A549 (cell line): Measurements from ENCODE around the gene IL19. TPM values are rescaled to one million over a fixed set of nuclear protein-coding genes. Genes with fewer than 3 reads are reported as not detected.

Source experiments
- ATAC-seq, 2 experiments: fragments of 200-7000 bp in 1 of 2; fragments of >200 bp in 1 of 2; cut with Nextera tagmentation in 1 of 2; cut with Tn5 transposase in 1 of 2; 3 replicates each; pipeline versions ENCODE4 v1.8.0 to v1.9.1; 2018 to 2020; ENCODE audit warnings: mild to moderate bottlenecking in 1 of 2, moderate library complexity in 1 of 2
- CTCF ChIA-PET: fragments of 300-600 bp; sonication (Branson Sonifier 250); formaldehyde crosslinking; extraction: SDS; loops from one replicate; lab custom pipeline; 2021; ENCODE audit warnings: antibody characterized with exemption, inconsistent platforms; lab: Yijun Ruan, JAX
- POLR2A ChIA-PET: fragments of 350-600 bp; formaldehyde crosslinking; extraction: SDS; loops from one replicate; lab custom pipeline; 2021; ENCODE audit warnings: antibody characterized with exemption, inconsistent platforms; lab: Yijun Ruan, JAX
- DNase-seq, 2 experiments: peaks; one replicate each; pipeline versions ENCODE4 v3.0.0 to v3.0.0-alpha.2; 2011 to 2016; ENCODE audit warnings: low read depth in 1 of 2, low spot score in 1 of 2
- FAIRE-seq: peaks from 2 replicates; lab custom pipeline; 2011; peaks lifted over from hg19 to GRCh38; lab: Jason Lieb, UNC
- H3K27ac ChIP-seq, 2 experiments: fragments of >200 bp; sonication (Bioruptor Twin); formaldehyde crosslinking; 3 replicates each; pipeline ENCODE4 v1.5.1; 2016 to 2017
- H3K4me1 ChIP-seq: fragments of >200 bp; sonication (Bioruptor Twin); formaldehyde crosslinking; 3 replicates; pipeline ENCODE4 v1.6.1; 2016
- H3K4me2 ChIP-seq: fragments of >200 bp; sonication (Bioruptor Twin); formaldehyde crosslinking; 3 replicates; pipeline ENCODE4 v1.6.1; 2016
- H3K4me3 ChIP-seq: fragments of >200 bp; sonication (Bioruptor Twin); formaldehyde crosslinking; 3 replicates; pipeline ENCODE4 v1.5.1; 2016
- H3K9me3 ChIP-seq: fragments of >200 bp; sonication (Bioruptor Twin); formaldehyde crosslinking; 3 replicates; pipeline ENCODE4 v1.6.1; 2016
- BHLHE40 ChIP-seq: IDR thresholded peaks from 2 replicates; pipeline ENCODE4 v1.6.1; 2012; ENCODE audit warnings: low read depth, low read length, inconsistent platforms
- CBX2 ChIP-seq: fragments of 200-600 bp; sonication (generic); IDR thresholded peaks from 2 replicates; pipeline ENCODE4 v1.6.1; 2016; ENCODE audit warnings: low read depth, mild to moderate bottlenecking, borderline replicate concordance
- CBX8 ChIP-seq: fragments of 200-600 bp; sonication (generic); IDR thresholded peaks from 2 replicates; pipeline ENCODE4 v1.6.1; 2016
- CTCF ChIP-seq: fragments of >200 bp; sonication (Bioruptor Twin); formaldehyde crosslinking; IDR thresholded peaks from 3 replicates; pipeline ENCODE4 v1.5.1; 2016
- E2F6 ChIP-seq: IDR thresholded peaks from 2 replicates; pipeline ENCODE4 v1.6.1; 2012; ENCODE audit warnings: low read depth, borderline replicate concordance
- EHF ChIP-seq: fragments of 250-450 bp; sonication (Bioruptor Pico); IDR thresholded peaks from 2 replicates; pipeline ENCODE4 v1.5.0; 2020; ENCODE audit warnings: mild to moderate bottlenecking
- EHMT2 ChIP-seq: fragments of 200-600 bp; sonication (generic); IDR thresholded peaks from 2 replicates; pipeline ENCODE4 v1.6.1; 2016; ENCODE audit warnings: antibody characterized with exemption, low read depth, mild to moderate bottlenecking, moderate library complexity
- ESRRA ChIP-seq: fragments of 150-350 bp; IDR thresholded peaks from 2 replicates; pipeline ENCODE4 v1.6.1; 2014; ENCODE audit warnings: mild to moderate bottlenecking, low read length, borderline replicate concordance
- FOSB ChIP-seq: fragments of 250-450 bp; sonication (Bioruptor Pico); IDR thresholded peaks from 2 replicates; pipeline ENCODE4 v1.5.0; 2020; ENCODE audit warnings: mild to moderate bottlenecking, moderate library complexity
- FOXS1 ChIP-seq: fragments of 250-450 bp; sonication (Bioruptor Pico); IDR thresholded peaks from 2 replicates; pipeline ENCODE4 v1.5.0; 2020; ENCODE audit warnings: mild to moderate bottlenecking, moderate library complexity
- GATA3 ChIP-seq: IDR thresholded peaks from 2 replicates; pipeline ENCODE4 v1.6.1; 2012; ENCODE audit warnings: borderline replicate concordance
- HDAC2 ChIP-seq: fragments of 200-600 bp; sonication (generic); IDR thresholded peaks from 2 replicates; pipeline ENCODE4 v1.6.1; 2016
- HOXA7 ChIP-seq: fragments of 250-450 bp; sonication (Bioruptor Pico); IDR thresholded peaks from 2 replicates; pipeline ENCODE4 v1.5.0; 2020; ENCODE audit warnings: mild to moderate bottlenecking, moderate library complexity
- HOXB13 ChIP-seq: fragments of 250-450 bp; sonication (Bioruptor Pico); IDR thresholded peaks from 2 replicates; pipeline ENCODE4 v1.5.0; 2020; ENCODE audit warnings: low read depth, mild to moderate bottlenecking, moderate library complexity
- JUN ChIP-seq, 2 experiments: fragments of >200 bp; sonication (Bioruptor Twin); formaldehyde crosslinking; IDR thresholded peaks; 2 replicates in 1 of 2; 3 replicates in 1 of 2; pipeline ENCODE4 v1.6.1; 2016 to 2017
- KDM5A ChIP-seq: fragments of 200-600 bp; sonication (generic); IDR thresholded peaks from 2 replicates; pipeline ENCODE4 v1.6.1; 2016; ENCODE audit warnings: antibody characterized with exemption, mild to moderate bottlenecking
- MAX ChIP-seq: IDR thresholded peaks from 2 replicates; pipeline ENCODE4 v1.6.1; 2012
- NFE2L2 ChIP-seq: fragments of 150-350 bp; conservative IDR thresholded peaks from 2 replicates; pipeline ENCODE4 v1.6.1; 2014; ENCODE audit warnings: low read length
- NPAS2 ChIP-seq: fragments of 250-450 bp; sonication (Bioruptor Pico); IDR thresholded peaks from 2 replicates; pipeline ENCODE4 v1.8.0; 2022; ENCODE audit warnings: mild to moderate bottlenecking, moderate library complexity, borderline replicate concordance
- PBX3 ChIP-seq: IDR thresholded peaks from 2 replicates; pipeline ENCODE4 v1.6.1; 2012
- PHF8 ChIP-seq: fragments of 200-600 bp; sonication (generic); IDR thresholded peaks from 2 replicates; pipeline ENCODE4 v1.6.1; 2016; ENCODE audit warnings: low read depth, mild to moderate bottlenecking, antibody characterized with exemption, moderate library complexity, borderline replicate concordance
- POLR2A ChIP-seq: IDR thresholded peaks from 2 replicates; pipeline ENCODE4 v1.6.1; 2012; ENCODE audit warnings: mild to moderate bottlenecking, low read length
- POLR2AphosphoS2 ChIP-seq: conservative IDR thresholded peaks from 2 replicates; pipeline ENCODE4 v1.6.1; 2012; ENCODE audit warnings: low read length, improper control_type of control experiment, inconsistent platforms
- RARB ChIP-seq: fragments of 250-450 bp; sonication (Bioruptor Pico); IDR thresholded peaks from 2 replicates; pipeline ENCODE4 v1.8.0; 2021; ENCODE audit warnings: mild to moderate bottlenecking, moderate library complexity
- REST ChIP-seq: fragments of 200-600 bp; sonication (generic); IDR thresholded peaks from 2 replicates; pipeline ENCODE4 v1.6.1; 2016; ENCODE audit warnings: antibody characterized with exemption, mild to moderate bottlenecking, moderate library complexity
- RFX5 ChIP-seq: fragments of 450-650 bp; IDR thresholded peaks from 2 replicates; pipeline ENCODE4 v1.7.1; 2014; ENCODE audit warnings: antibody characterized with exemption, mild to moderate bottlenecking, moderate library complexity
- RNF2 ChIP-seq: fragments of 200-600 bp; sonication (generic); IDR thresholded peaks from 2 replicates; pipeline ENCODE4 v1.6.1; 2016; ENCODE audit warnings: low read depth, mild to moderate bottlenecking, antibody characterized with exemption, moderate library complexity, borderline replicate concordance
- SMC3 ChIP-seq: fragments of >200 bp; sonication (Bioruptor Twin); formaldehyde crosslinking; IDR thresholded peaks from 3 replicates; pipeline ENCODE4 v1.6.1; 2018; ENCODE audit warnings: inconsistent platforms
- SREBF2 ChIP-seq: fragments of 450-650 bp; IDR thresholded peaks from 2 replicates; pipeline ENCODE4 v1.6.1; 2014; ENCODE audit warnings: mild to moderate bottlenecking, moderate library complexity
- TFCP2L1 ChIP-seq: fragments of 250-450 bp; sonication (Bioruptor Pico); IDR thresholded peaks from 2 replicates; pipeline ENCODE4 v1.5.0; 2021; ENCODE audit warnings: mild to moderate bottlenecking
- TP53 ChIP-seq: fragments of 250-450 bp; sonication (Bioruptor Pico); IDR thresholded peaks from 2 replicates; pipeline ENCODE4 v1.5.0; 2021; ENCODE audit warnings: mild to moderate bottlenecking, moderate library complexity
- WGBS: methylation state at CpG from one replicate; pipeline ENCODE4 v1.1.6; 2017; ENCODE audit errors: missing lambda C conversion rate; 5-methylcytosine and 5-hydroxymethylcytosine counted together
- polyA plus RNA-seq, 4 experiments: library from polyadenylated mRNA; depleted of rRNA in 3 of 4; stranded (reverse); fragments of >200 nt; fragmentation: RNase III in 1 of 4; extraction: RNeasy Plus Mini Kit Qiagen cat#74134 plus additional on column Dnase treatment in 1 of 4; gene quantifications; 2 replicates in 3 of 4; 3 replicates in 1 of 4; pipeline ENCODE4 v1.2.3, GENCODE V29; 2011 to 2017
- TF ChIP-seq, protein P1 (sequence below): fragments of 150-350 bp; IDR thresholded peaks from 2 replicates; pipeline ENCODE4 v1.6.1; 2014; ENCODE audit warnings: low read depth, mild to moderate bottlenecking, low read length

The IL19 gene
- polyA plus RNA-seq, 2 of the 4 experiments (the other 2 are of a cell fraction): not detected

- peak overlapping the region; percentile 88 for H3K4me2 ChIP-seq
- H3K9me3 ChIP-seq: no peaks in the 10 kb centered on the region
- H3K4me3 ChIP-seq: peak overlapping the region; percentile 26; the same call in 1 of the 3 replicates
- no peak for FAIRE-seq
- peak overlapping the region; percentile 90 to 92 for H3K27ac ChIP-seq
- ATAC-seq: peak; percentile 80 to 86
- peak; percentile 78 to 79 for DNase-seq
- H3K4me1 ChIP-seq: peaks cover 72% of the 10 kb centered on the region
- POLR2A ChIA-PET: no interaction called here
- 19% methylated on average over 12 of the region's 12 CpGs for WGBS
- CTCF ChIA-PET: interaction anchor here (1.0 to 10.6 kb wide), 10 partner anchors 11 to 283 kb away, joined by 3 to 116 read pairs (median 6); no protein-coding TSS in a partner anchor
- TF ChIP-seq TP53 (CRISPR knock-in tag) (no peak), SREBF2 (no peak), HOXA7 (CRISPR knock-in tag) (no peak), PHF8 (no peak), HOXB13 (CRISPR knock-in tag) (no peak; the same call in 1 of the 2 replicates), RNF2 (no peak), FOXS1 (CRISPR knock-in tag) (no peak), CTCF (no peak), BHLHE40 (no peak), REST (no peak), ESRRA (no peak), CBX2 (no peak), TFCP2L1 (CRISPR knock-in tag) (no peak), FOSB (CRISPR knock-in tag) (no peak), E2F6 (no peak), MAX (peak; percentile 53), POLR2AphosphoS2 (no peak), CBX8 (no peak), NPAS2 (CRISPR knock-in tag) (no peak), SMC3 (peak; percentile 30; the same call in 2 of the 3 replicates), JUN (IDR thresholded peaks at IDR 0.05) (peak; percentile 71; a peak in 4 of 5 replicates), EHF (no peak), HDAC2 (no peak), RFX5 (no peak), GATA3 (peak; percentile 43; the same call in 1 of the 2 replicates), POLR2A (0 out of 2 replicates have a peak, but pooled peaks have one; percentile 25), NFE2L2 (no peak), PBX3 (0 out of 2 replicates have a peak, but pooled peaks have one; percentile 33), EHMT2 (no peak), KDM5A (no peak), RARB (CRISPR knock-in tag) (no peak)
- TF ChIP-seq, protein P1, sequence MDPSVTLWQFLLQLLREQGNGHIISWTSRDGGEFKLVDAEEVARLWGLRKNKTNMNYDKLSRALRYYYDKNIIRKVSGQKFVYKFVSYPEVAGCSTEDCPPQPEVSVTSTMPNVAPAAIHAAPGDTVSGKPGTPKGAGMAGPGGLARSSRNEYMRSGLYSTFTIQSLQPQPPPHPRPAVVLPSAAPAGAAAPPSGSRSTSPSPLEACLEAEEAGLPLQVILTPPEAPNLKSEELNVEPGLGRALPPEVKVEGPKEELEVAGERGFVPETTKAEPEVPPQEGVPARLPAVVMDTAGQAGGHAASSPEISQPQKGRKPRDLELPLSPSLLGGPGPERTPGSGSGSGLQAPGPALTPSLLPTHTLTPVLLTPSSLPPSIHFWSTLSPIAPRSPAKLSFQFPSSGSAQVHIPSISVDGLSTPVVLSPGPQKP: no peak
Observed at GRCh38 chr1:206723805-206724472, 46.6 kb upstream of the IL19 start.
